ENCODE data around the gene CBFA2T2.
"Not testable (repeated sequence)": the region's sequence is repeated elsewhere in the genome, so short reads cannot be mapped to it uniquely, and the experiment has no call there.

Gene CBFA2T2

DNA sequence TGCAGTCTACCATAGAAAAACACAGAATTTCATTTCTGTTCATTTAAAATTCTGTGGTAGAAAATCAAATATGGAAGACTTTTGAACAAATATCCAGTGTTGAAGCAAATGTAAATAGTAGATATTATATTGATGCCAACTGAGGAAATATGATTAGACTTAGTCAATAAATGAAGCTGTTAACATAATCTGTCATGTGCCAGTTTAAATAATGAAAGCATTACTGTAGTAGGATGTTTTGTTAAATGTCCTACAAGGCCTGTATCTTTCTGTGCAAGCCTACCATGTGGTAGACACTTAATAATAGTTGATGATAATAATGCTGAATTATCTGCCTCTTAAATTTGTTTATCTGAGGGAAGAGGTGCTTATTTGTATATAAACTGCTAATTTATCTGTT is 55.9 kb downstream of the CBFA2T2 start:
- DNase-seq, result no peak

- DNase-seq, result no peak
These were observed 59.5 kb downstream of the CBFA2T2 start for GRCh38 chr20:33549229-33549999.

DNA sequence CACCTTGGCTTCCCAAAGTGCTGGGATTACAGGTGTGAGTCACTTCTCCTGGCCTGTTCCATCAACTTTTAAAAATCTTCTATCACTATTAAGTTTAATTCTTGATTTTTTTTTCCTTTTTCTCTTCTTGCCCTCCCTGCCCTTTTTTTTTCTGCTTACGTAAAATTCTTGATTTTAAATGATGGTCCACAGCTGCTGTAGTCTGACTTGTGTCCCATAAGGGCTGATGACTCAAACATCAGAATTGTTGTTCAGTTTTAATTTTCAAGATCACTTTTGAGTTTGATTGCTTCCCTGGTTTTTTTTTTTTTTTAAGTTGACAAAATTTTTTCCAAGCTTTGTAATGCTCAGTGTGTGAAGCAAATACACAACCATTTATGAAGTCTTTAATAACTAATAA is 61.9 kb downstream of the CBFA2T2 start:
- no peak for DNase-seq

DNA sequence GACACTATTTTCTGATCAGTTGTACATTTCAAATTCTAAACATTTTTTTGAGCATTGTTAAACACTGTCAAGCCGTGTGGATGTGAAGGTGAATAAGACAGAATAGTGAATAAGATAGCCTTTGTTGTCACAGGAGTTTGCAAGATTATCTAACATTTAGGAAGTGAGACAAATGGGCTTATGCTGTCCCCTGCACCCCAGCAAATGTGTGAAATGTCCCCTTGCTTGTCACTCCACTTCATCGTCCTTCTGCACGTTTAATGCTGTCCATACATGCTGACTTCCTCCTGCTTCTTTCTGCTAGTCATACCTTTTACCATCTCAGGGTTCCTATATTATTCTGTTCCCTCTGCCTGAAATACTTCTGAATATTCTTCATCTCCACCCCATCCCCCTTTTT is 62.6 kb downstream of the CBFA2T2 start:
- no peak for DNase-seq

DNA sequence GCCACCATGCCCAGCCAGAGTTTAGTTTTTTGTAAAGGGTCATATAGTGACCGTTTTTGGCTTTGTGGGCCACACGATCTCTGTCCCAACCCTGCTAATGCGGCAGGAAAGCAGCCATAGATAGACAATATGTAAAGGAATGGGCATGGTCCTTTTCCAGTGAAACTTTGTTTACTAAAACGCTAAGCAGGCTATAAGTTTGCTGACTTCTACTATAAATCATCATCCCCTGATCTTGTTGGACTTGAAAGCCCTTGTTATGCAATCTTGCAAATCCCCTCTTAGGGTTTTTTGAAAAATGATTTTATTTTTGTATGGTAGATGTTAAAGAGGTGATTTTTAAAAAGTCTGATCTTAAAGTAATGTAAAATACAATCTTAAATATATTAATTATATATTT is 63.6 kb downstream of the CBFA2T2 start:
- no peak for DNase-seq

DNA sequence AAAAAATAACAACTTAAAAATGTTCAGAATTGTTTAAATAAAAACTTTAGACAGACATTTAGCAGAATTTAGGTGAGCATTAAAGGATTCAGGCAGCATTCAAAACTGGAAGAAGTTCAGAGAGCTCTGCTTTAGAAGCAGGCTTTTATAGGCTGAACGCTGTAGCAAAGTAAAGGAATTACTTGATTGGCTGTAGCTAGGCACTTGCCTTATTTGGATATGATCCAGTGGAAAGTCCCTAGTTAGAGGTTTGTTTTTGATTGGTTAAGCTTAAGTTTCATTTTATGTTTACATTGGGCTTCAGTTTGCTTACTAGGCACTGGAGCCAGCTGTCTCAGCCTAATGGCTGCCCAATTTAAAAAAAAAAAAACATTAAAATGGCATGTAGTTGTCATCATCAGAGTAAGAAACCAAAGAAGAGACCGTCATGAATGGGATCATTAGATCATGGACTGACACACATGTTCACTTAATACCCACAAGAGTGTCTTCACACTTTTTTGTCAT is 65.1 kb downstream of the CBFA2T2 start:
- DNase-seq, result no peak

DNA sequence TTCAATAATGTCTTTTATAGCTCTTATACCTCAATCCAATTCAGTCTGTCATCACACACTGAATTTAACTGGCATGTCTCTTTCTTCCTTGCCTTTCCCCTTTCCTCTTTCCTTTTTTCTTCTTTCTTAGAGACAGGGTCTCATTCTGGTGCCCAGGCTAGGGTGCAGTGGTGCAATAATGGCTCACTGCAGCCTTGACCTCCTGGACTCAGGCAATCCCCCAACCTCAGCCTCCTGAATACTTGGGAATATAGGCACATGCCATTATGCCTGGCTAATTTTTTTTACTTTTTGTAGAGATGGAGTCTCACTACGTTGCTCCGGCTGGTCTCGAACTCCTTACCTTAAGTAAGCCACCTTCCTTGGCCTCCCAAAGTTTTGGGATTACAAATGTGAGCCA is 65.9 kb downstream of the CBFA2T2 start:
- no peak for DNase-seq

DNA sequence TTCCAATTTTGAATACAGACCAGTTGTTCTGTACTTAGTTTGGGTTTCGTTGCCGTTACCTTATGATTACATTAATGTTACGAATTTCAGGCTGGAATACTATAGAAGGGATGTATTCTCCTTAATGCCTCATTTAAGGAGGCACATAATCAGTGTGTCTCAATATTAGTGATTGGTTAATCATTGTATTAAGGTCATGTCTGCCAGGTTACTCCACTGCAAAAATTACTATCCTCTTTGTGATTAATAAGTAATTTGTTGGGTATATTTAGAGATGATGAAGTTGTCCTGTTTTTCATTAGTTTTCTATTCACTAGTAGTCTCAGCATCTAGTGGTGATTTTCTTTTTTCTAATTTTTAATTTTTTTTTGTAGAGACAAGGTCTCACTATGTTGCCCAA is 66.3 kb downstream of the CBFA2T2 start:
- no peak for DNase-seq

DNA sequence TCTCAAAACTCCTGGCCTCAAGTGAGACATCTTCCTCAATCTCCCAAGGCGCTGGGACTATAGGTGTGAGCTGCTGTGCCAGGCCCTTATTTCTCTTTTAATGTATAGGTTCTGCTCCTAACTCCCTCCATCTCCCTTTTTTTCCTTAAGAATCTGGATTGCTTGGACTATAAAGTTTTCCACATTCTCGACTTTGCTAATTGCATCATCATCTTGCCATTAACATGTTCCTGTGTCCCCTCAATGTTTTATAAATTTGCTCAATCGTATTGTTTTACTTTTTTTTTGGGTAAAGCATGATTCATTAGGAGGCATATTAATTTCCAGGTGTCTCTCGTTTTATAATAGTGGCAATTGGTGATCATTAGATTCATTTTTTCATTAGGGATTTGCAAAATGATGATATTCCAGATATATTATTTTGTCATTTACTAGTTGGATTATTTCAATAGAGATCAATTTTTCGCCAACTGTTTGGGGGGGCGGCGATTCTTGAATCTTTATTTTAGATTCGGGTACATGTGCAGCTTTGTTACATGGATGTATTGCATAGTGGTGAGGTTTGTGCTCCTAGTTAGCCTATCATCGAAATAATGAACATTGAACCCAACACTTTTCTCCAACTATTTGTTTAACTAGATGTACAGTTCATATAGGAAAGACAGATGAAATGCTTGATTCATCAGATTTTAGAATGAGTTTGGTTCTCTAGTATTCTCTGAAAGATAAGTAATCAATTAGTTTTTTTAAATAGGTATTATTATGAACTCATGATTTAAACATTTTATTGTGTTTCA is 68.7 kb downstream of the CBFA2T2 start:
- no peak for DNase-seq

DNA sequence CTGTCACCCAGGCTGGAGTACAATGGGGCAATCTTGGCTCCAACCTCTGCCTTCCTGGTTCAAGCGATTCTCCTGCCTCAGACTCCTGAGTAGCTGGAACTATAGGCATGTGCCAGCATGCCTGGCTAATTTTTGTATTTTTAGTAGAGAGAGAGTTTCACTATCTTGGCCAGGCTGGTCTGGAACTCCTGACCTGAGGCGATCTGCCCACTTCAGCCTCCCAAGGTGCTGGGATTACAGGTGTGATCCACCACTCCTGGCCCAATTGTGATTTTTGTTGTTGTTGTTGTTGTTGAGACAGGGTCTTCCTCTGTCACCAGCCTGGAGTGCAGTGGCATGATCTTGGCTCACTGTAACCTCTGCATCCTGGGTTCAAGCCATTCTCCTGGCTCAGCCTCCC is 69.3 kb downstream of the CBFA2T2 start:
- DNase-seq, result no peak

DNA sequence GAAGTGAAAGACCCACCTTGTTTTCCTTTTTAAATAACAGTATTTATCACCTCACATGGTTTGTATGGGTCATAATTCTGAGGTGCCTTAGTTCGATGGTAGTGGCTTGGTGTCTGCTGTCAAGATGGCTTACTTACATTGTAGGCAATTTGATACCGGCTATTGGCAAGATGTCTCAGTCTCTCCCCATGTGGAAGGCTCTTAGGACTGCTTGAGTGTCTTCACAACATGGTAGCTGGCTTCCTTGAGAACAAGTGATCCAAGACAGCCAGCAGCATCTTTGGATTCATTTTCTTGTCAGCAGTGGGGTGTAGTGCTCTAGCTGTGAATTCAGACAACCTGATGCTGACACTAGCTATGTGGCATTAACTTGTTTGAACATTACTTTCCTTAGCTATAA is 70.1 kb downstream of the CBFA2T2 start:
- no peak for DNase-seq

DNA sequence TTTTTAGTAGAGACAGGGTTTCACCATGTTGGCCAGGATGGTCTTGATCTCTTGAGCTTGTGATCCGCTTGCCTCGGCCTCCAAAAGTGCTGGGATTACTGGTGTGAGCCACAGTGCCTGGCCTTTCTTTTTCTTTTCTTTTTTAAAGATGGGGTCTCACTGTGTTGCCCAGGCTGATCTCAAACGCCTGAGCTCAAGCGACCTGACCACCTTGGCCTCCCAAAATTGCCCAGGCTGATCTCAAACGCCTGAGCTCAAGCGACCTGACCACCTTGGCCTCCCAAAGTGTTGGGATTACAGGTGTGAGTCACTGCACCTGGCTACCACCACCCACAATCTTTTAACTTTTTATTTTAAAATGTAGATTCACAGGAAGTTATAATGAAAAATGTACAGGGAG is 71.2 kb downstream of the CBFA2T2 start:
- DNase-seq, result not testable (repeated sequence)

GRCh38 chr20:33561692-33562601 is 72.1 kb downstream of the CBFA2T2 start:
- DNase-seq, result peak in 23 of 51 donors; percentile 1 to 58 (median 26)

DNA sequence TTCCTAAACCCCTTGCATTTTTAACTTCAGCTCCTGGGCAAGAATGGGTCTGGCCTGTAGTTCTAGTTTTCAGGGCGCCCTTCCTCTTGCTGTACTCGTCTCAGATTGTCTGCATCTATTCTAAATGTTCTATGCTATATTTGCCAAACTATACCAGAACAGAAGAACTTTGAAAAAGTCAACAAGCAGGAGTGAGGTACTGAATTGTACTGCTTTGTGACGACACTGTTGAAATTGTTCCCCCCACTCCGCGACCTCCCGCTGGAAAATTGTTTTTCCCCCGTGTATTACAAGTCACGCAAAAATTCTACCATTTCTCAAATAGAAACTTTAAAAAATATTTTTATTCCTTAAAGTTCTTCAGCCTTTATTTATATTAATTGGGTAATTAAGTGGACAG is 73.9 kb downstream of the CBFA2T2 start:
- DNase-seq, result no peak

- DNase-seq, result no peak
These were observed 77.1 kb downstream of the CBFA2T2 start for GRCh38 chr20:33566781-33567603.

GRCh38 chr20:33567949-33568348 is 78.1 kb downstream of the CBFA2T2 start:
- no peak for DNase-seq

- peak in 36 of 51 donors; percentile 4 to 78 (median 46) for DNase-seq
These were observed 78.5 kb downstream of the CBFA2T2 start for GRCh38 chr20:33568378-33568777.

DNA sequence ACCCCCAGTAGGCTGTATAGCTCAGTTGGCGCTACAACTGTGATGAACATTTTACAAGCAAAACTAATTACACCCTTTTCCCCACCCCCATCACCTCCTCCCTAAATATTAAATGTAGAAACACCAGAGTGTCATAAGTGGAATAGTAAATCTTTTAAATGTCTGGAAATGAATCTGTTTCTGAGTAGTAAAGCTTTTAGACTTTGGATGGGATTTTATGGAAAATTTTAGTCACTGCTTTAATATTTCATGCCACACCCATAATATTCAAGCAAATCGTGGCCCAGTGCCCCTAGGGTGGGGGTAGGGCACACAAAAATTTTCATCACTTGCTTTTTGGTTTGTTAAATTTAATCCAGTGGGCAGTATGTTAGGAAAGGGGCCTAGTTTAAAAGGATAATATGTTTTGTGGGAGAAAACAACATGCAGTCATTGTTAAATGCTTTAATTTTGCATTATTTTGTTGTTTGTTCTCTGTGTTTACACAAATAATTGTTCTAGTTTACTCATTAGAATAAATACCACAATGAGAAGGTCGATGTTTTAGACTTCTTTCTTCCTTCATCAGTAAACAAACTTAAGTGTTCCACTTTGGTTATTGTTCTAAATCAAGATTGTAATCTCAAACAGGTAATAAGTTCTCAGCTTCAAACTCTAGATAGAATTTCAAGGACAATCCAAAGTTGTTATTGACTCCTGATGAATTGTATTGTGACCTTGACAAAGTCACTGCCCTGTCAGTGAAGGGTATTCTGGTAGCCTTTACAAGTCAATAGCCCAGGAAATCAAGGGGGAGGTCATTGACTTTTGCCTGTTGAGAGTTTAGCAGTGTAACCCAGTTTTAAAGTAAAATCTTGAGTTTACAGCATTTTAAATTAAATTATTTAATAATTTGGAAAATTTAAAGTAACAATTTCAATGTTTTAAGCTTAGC is 79.2 kb downstream of the CBFA2T2 start:
- no peak for DNase-seq

- no peak for DNase-seq
These were observed 80.0 kb downstream of the CBFA2T2 start for GRCh38 chr20:33569802-33570391.

Data from hypothalamus (tissue), 51 donors.